ENCODE data around the gene LRRK2. TPM values are rescaled to one million over a fixed set of nuclear protein-coding genes. Genes with fewer than 3 reads are reported as not detected.
"Not testable (repeated sequence)": the region's sequence is repeated elsewhere in the genome, so short reads cannot be mapped to it uniquely, and the experiment has no call there.

LRRK2 gene
- total RNA-seq, 1 donor from 2014 or later, result 37.1 TPM

DNA sequence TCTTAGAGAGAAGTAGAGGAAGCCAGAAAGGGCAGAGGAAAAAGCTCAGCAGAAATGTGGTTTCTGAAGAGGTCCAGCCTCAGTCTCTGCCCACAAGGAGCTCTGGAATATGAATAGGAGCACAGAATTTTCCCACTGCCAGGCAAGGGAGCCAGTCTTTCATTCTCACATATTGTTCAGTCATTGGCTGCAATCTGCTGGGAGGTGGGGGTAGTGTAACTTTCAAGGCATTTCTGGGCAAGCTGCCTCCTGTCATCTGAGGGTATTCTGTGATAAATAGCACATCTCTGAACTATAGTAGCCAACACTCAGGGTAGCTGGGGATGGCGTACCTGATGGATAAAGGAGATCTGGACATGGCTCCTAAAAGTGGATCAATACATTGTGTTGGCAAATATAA is 127.2 kb downstream of the LRRK2 start:
- no peaks in the 10 kb centered on the region for H3K9me3 ChIP-seq
- DNase-seq (ENCODE audit: extremely low spot score in 2 of 2), result no peak
- no peak overlapping the region for H3K27ac ChIP-seq
- H3K4me3 ChIP-seq, result no peak overlapping the region
- intact Hi-C loops (cut with DNase I), result no loop called here
- peaks cover 0 to 10% of the 10 kb centered on the region in 2 donors for H3K36me3 ChIP-seq
- TF ChIP-seq POLR2AphosphoS5 (IDR thresholded peaks at IDR 0.05; ENCODE audit: insufficient read depth in 1 of 2, low read depth in 1 of 2), result no peak
- no peak for TF ChIP-seq POLR2A (IDR thresholded peaks at IDR 0.05)
- TF ChIP-seq, protein P1, sequence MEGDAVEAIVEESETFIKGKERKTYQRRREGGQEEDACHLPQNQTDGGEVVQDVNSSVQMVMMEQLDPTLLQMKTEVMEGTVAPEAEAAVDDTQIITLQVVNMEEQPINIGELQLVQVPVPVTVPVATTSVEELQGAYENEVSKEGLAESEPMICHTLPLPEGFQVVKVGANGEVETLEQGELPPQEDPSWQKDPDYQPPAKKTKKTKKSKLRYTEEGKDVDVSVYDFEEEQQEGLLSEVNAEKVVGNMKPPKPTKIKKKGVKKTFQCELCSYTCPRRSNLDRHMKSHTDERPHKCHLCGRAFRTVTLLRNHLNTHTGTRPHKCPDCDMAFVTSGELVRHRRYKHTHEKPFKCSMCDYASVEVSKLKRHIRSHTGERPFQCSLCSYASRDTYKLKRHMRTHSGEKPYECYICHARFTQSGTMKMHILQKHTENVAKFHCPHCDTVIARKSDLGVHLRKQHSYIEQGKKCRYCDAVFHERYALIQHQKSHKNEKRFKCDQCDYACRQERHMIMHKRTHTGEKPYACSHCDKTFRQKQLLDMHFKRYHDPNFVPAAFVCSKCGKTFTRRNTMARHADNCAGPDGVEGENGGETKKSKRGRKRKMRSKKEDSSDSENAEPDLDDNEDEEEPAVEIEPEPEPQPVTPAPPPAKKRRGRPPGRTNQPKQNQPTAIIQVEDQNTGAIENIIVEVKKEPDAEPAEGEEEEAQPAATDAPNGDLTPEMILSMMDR (IDR thresholded peaks at IDR 0.05), result no peak
- no peaks in the 10 kb centered on the region for H3K27me3 ChIP-seq
- no peaks in the 10 kb centered on the region for H3K4me1 ChIP-seq

DNA sequence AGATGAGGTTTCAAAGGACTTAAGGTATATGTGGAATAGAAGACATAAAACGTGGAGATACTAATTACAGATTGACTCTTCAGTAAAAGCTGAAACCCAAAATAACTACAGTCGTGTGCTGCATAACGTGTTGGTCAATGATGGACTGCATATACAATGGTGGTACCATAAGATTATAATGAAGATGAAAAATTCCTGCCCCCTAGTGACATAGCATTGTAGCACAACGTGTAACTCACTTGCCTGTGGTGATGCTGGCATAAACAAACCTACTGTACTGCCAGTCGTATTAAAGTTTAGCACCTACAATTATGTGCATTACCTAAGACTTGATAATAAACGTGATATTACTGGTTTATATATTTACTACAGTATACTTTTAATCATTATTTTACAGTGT is 150.3 kb downstream of the LRRK2 start:
- Histone ChIP-seq H3K4me1 (no peaks in the 10 kb centered on the region), H3K4me3 (no peak overlapping the region), H3K9me3 (no peaks in the 10 kb centered on the region), H3K36me3 (no peaks in the 10 kb centered on the region), H3K27ac (no peak overlapping the region), H3K27me3 (no peaks in the 10 kb centered on the region)
- TF ChIP-seq POLR2AphosphoS5 (IDR thresholded peaks at IDR 0.05; ENCODE audit: insufficient read depth in 1 of 2, low read depth in 1 of 2) (no peak), POLR2A (IDR thresholded peaks at IDR 0.05) (no peak)
- TF ChIP-seq, protein P1 (IDR thresholded peaks at IDR 0.05), result no peak
- intact Hi-C loops (cut with DNase I), result no loop called here
- no peak for DNase-seq (ENCODE audit: extremely low spot score in 2 of 2)

DNA sequence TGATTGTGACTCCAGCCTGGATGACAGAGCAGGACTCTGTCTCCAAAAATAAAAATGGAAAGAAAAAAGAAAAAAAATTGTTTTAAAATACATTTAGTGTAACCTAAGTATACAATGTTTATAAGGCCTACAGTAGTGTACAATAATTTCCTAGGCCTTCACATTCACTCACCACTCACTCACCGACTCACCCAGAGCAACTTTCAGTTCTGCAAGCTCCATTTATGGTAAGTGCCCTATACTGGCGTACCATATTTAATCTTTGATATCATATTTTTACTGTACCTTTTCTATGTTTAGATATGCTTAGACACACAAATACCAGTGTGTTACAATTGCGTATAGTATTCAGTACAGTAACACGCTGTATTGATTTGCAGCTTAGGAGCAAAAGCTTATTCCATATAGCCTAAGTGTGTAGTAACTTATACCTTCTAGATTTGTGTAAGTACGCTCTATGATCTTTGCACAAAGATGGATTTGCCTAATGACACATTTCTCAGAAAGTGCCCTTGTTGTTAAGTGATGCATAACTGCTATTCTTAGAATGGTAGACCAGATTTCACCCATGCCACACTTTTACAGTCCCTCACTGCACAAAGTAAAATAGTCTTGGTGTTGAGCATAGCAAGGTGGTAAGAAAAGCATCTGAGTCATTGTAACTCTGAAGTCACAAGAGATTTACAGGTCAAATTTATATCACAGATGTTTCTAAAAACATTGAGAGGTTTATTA is 151.9 kb downstream of the LRRK2 start:
- no peaks in the 10 kb centered on the region for H3K4me1 ChIP-seq
- H3K27me3 ChIP-seq, result no peaks in the 10 kb centered on the region
- TF ChIP-seq POLR2A (IDR thresholded peaks at IDR 0.05), result no peak
- no peak for TF ChIP-seq POLR2AphosphoS5 (IDR thresholded peaks at IDR 0.05; ENCODE audit: insufficient read depth in 1 of 2, low read depth in 1 of 2)
- TF ChIP-seq, protein P1 (IDR thresholded peaks at IDR 0.05), result no peak
- no peak overlapping the region for H3K27ac ChIP-seq
- no peaks in the 10 kb centered on the region for H3K36me3 ChIP-seq
- no peaks in the 10 kb centered on the region for H3K9me3 ChIP-seq
- no peak for DNase-seq (ENCODE audit: extremely low spot score in 2 of 2)
- H3K4me3 ChIP-seq, result no peak overlapping the region
- intact Hi-C loops (cut with DNase I), result no loop called here

DNA sequence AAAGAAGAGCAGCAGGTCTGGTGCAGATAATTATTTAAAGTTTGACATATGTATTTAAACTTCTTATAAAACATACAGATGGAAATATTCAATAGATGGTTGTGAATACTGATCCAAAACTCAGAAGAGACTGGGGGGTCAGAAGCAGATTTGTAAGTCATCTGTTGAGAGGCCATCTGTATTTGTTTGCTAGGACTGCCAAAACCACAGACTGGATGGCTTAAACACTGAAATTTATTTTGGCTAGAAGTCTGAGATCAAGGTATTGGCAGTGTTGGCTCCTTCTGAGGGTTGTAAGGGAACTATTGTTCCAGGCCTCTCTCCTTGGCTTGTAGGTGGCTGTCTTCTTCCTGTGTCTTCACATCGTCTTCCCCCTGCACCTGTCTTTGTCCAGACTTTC is 153.9 kb downstream of the LRRK2 start:
- H3K36me3 ChIP-seq, result no peaks in the 10 kb centered on the region
- no peaks in the 10 kb centered on the region for H3K9me3 ChIP-seq
- no peak overlapping the region for H3K4me3 ChIP-seq
- intact Hi-C loops (cut with DNase I), result no loop called here
- no peaks in the 10 kb centered on the region for H3K27me3 ChIP-seq
- DNase-seq (ENCODE audit: extremely low spot score in 2 of 2), result no peak
- H3K4me1 ChIP-seq, result no peaks in the 10 kb centered on the region
- no peak overlapping the region for H3K27ac ChIP-seq
- TF ChIP-seq, protein P1 (IDR thresholded peaks at IDR 0.05), result no peak
- no peak for TF ChIP-seq POLR2A (IDR thresholded peaks at IDR 0.05)

DNA sequence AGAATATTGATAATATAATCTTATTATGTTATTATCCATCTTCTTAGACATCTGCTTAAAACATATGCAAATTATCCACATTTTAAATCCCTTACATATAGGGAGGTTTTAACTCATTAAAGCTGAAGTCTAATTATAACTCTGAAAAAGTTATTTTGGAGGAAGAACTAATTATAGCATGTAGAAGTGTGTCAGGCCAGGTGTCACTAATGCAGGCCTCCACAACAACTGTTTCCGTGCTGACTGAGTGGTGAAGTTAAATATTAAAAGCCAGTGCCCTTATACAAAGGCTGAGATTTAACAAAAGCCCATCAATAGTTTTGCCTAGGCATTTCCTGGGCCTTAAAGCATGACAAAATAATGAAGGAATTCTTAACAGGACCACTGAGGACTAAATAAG is 157.4 kb downstream of the LRRK2 start:
- Histone ChIP-seq H3K27ac (no peak overlapping the region), H3K9me3 (no peaks in the 10 kb centered on the region), H3K36me3 (no peaks in the 10 kb centered on the region), H3K4me1 (no peaks in the 10 kb centered on the region), H3K27me3 (no peaks in the 10 kb centered on the region), H3K4me3 (no peak overlapping the region)
- TF ChIP-seq POLR2AphosphoS5 (IDR thresholded peaks at IDR 0.05; ENCODE audit: insufficient read depth in 1 of 2, low read depth in 1 of 2) (no peak), POLR2A (IDR thresholded peaks at IDR 0.05) (no peak)
- TF ChIP-seq, protein P1 (IDR thresholded peaks at IDR 0.05), result no peak
- intact Hi-C loops (cut with DNase I), result no loop called here
- DNase-seq (ENCODE audit: extremely low spot score in 2 of 2), result no peak

DNA sequence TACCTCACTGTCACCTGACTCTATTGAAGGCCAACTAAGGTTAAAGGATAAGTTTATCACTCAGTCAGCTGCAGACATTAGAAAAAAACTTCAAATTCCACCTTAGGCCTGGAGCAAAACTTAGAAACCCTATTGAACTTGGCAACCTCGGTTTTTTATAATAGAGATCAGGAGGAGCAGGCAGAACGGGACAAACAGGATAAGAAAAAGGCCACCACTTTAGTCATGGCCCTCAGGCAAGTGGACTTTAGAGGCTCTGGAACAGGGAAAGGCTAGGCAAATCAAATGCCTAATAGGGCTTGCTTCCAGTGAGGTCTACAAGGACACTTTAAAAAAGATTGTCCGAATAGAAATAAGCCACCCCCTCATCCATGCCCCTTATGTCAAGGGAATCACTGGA is 162.5 kb downstream of the LRRK2 start:
- H3K4me1 ChIP-seq; H3K27me3 ChIP-seq; intact Hi-C loops (cut with DNase I); H3K27ac ChIP-seq; H3K4me3 ChIP-seq; DNase-seq (ENCODE audit: extremely low spot score in 2 of 2); H3K9me3 ChIP-seq; H3K36me3 ChIP-seq: not testable (repeated sequence)

Measured in vagina (tissue), 2 donors.